Measurements from ENCODE around the gene AMPH. TPM values are rescaled to one million over a fixed set of nuclear protein-coding genes. Genes with fewer than 3 reads are reported as not detected.
"Not testable (repeated sequence)": the region's sequence is repeated elsewhere in the genome, so short reads cannot be mapped to it uniquely, and the experiment has no call there.

The AMPH gene
- total and polyA plus RNA-seq, 3 experiments from 2014 or later, result 0.18 TPM; not detected in 2

DNA sequence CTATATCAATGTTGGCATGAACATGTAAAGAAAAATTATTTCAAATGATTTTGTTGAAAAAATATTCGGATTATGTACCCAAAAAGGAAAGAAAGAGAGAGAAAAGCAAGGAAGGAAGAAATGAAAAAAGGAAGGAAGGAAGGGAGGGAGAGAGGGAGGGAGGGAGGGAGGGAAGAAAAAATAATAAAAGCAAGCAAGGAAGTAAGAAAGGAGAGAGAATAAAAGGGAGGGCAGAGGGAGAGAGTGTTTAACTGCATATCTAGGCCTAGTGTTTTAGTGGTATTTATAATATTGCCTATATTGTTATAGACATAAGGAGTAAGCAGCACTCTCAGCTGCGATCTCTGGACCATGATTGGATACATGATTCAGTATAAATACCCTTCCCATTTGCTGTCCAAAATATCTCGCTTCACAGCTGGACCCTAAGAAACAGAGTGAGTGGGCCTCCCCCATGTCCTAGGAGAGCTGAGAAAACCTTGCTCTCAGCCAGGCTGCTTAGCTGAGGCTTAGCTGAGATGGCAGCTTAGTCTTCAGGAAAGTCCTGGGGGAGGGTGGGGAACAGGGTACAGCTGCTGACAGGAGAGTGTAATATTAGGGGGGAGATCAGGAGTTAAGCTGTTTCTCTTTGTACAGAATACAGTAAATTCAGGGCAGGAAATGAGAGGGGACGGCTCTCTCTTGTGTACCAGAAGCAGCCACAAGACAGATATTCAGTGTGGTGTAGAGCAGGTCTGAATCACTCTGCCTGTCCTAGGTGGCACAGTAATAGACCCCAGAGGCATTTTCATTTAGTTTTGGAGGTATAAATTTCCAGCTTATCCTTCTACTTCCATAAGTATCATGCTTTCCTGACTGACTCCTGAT is 291.0 kb downstream of the AMPH start:
- peak overlapping the region; percentile 78 to 95 (median 90) for H3K27ac Mint-ChIP-seq
- H3K36me3 ChIP-seq (ENCODE audit: insufficient read depth, low read length), result no peaks in the 10 kb centered on the region
- H3K4me3 Mint-ChIP-seq, result peak overlapping the region; percentile 87 to 100 (median 91)
- H3K9me3 Mint-ChIP-seq, result no peaks in the 10 kb centered on the region
- H3K4me1 Mint-ChIP-seq, result peaks cover 64 to 81% (median 78%) of the 10 kb centered on the region in 3 donors
- DNase-seq, result no peak
- ChIA-PET POLR2A (interaction anchor here (0.7 to 1.6 kb wide), 4 partner anchors 8 to 123 kb away, joined by 4 to 10 read pairs (median 6); no protein-coding TSS in a partner anchor), CTCF (interaction anchor here (0.8 to 2.8 kb wide), 8 partner anchors 9 to 232 kb away, joined by 3 to 25 read pairs (median 4); no protein-coding TSS in a partner anchor)
- no peaks in the 10 kb centered on the region for H3K27me3 Mint-ChIP-seq
- H3K4me1 ChIP-seq (ENCODE audit: insufficient read depth, low read length), result peaks cover 29% of the 10 kb centered on the region
- peak overlapping the region; percentile 44 for H3K27ac ChIP-seq (ENCODE audit: low read depth, low read length)
- peaks cover 0 to 14% (median 2%) of the 10 kb centered on the region in 3 donors for H3K36me3 Mint-ChIP-seq
- H3K27me3 ChIP-seq (ENCODE audit: insufficient read depth, low read length, poor library complexity, severe bottlenecking), result no peaks in the 10 kb centered on the region
- no peaks in the 10 kb centered on the region for H3K9me3 ChIP-seq (ENCODE audit: low read length)
- H3K4me3 ChIP-seq (ENCODE audit: low read length), result peak overlapping the region; percentile 28

- Mint-ChIP-seq H3K4me3 (peak overlapping the region; percentile 88 to 97 (median 96)), H3K4me1 (peaks cover 57 to 68% (median 67%) of the 10 kb centered on the region in 3 donors), H3K27ac (peak overlapping the region; percentile 10 to 98 (median 94)), H3K36me3 (peaks cover 0 to 30% (median 7%) of the 10 kb centered on the region in 3 donors)
- not testable (repeated sequence) for H3K36me3 ChIP-seq (ENCODE audit: insufficient read depth, low read length); H3K9me3 ChIP-seq (ENCODE audit: low read length); H3K27me3 ChIP-seq (ENCODE audit: insufficient read depth, low read length, poor library complexity, severe bottlenecking); H3K9me3 Mint-ChIP-seq; H3K27me3 Mint-ChIP-seq; DNase-seq
- Histone ChIP-seq H3K4me3 (ENCODE audit: low read length) (peak overlapping the region; percentile 15), H3K27ac (ENCODE audit: low read depth, low read length) (peak overlapping the region; percentile 80), H3K4me1 (ENCODE audit: insufficient read depth, low read length) (peaks cover 19% of the 10 kb centered on the region)
- POLR2A ChIA-PET, result interaction anchor here (0.9 to 4.1 kb wide), 6 partner anchors 9 to 120 kb away, joined by 3 to 23 read pairs (median 4); no protein-coding TSS in a partner anchor
- CTCF ChIA-PET, result interaction anchor here (1.0 to 6.0 kb wide), 28 partner anchors 9 to 227 kb away, joined by 3 to 214 read pairs (median 8); no protein-coding TSS in a partner anchor
Measured at GRCh38 chr7:38336148-38336515, 295.0 kb downstream of the AMPH start.

DNA sequence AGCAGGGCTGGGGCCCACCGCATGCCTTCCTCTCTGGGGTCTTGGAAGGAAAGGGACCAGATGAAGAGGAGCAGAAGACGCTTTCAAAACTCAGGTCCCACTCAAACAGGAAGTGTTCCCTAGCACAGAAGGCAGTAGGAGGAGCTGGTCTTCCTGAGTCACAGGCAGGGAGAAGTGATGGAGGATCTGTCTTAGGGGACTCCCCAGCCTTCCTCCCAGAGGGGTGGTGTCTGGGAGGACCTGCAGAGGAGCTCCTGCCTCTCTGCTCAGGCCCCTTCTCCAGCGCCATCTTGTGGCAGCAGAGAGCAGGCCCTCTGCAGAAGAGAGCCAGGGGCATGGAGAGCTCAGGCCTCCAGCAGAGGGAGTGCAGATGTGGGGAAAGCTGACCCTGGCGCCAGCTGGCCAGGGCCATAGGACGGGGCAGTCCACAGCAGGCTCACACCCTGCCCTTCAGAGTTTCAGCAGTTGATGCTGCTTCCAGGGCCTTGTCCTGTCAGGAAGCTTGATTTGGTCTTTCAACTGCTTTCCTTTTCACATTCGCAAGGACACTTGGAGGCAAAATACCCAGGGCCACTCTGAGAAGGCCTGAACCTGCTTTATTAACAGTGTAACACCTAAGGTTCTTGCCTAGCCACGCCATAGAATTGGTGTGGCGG is 295.6 kb downstream of the AMPH start:
- ChIA-PET CTCF (interaction anchor here (1.0 to 6.0 kb wide), 29 partner anchors 9 to 227 kb away, joined by 3 to 214 read pairs (median 8); partner anchors contain the start of gene STARD3NL), POLR2A (interaction anchor here (0.6 to 4.1 kb wide), 10 partner anchors 10 to 120 kb away, joined by 3 to 23 read pairs (median 4); no protein-coding TSS in a partner anchor)
- Mint-ChIP-seq H3K36me3 (peaks cover 0 to 31% (median 7%) of the 10 kb centered on the region in 3 donors), H3K9me3 (no peaks in the 10 kb centered on the region), H3K4me1 (peaks cover 57 to 68% (median 67%) of the 10 kb centered on the region in 3 donors), H3K27me3 (no peaks in the 10 kb centered on the region), H3K4me3 (peak overlapping the region; percentile 88 to 97 (median 96)), H3K27ac (peak overlapping the region; percentile 10 to 98 (median 94))
- peak; percentile 74 to 91 (median 81) for DNase-seq
- Histone ChIP-seq H3K9me3 (ENCODE audit: low read length) (no peaks in the 10 kb centered on the region), H3K4me1 (ENCODE audit: insufficient read depth, low read length) (peaks cover 14% of the 10 kb centered on the region), H3K4me3 (ENCODE audit: low read length) (peak overlapping the region; percentile 15), H3K27me3 (ENCODE audit: insufficient read depth, low read length, poor library complexity, severe bottlenecking) (no peaks in the 10 kb centered on the region), H3K27ac (ENCODE audit: low read depth, low read length) (peak overlapping the region; percentile 80), H3K36me3 (ENCODE audit: insufficient read depth, low read length) (no peaks in the 10 kb centered on the region)

DNA sequence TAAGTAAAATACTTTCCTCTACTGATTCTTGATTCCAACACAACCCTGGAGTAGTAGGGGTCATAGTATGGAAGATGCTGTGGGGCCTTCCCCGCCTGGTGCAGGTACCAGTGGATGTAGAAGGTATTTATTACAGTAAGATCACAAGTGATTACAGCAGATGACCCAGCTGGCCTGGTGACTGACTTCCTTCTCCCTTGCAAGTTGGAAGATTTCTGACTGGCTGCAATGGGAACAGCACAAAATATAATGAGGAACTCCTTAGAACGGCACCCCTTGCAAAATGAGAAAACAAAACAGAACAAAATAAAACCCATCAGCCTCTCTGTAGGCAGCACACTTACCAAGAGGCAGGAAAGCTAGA is 296.1 kb downstream of the AMPH start:
- POLR2A ChIA-PET, result interaction anchor here (0.6 to 4.1 kb wide), 9 partner anchors 10 to 119 kb away, joined by 3 to 23 read pairs (median 4); no protein-coding TSS in a partner anchor
- CTCF ChIA-PET, result interaction anchor here (1.0 to 6.0 kb wide), 29 partner anchors 8 to 226 kb away, joined by 3 to 214 read pairs (median 8); partner anchors contain the start of gene STARD3NL
- H3K27me3 Mint-ChIP-seq, result no peaks in the 10 kb centered on the region

DNA sequence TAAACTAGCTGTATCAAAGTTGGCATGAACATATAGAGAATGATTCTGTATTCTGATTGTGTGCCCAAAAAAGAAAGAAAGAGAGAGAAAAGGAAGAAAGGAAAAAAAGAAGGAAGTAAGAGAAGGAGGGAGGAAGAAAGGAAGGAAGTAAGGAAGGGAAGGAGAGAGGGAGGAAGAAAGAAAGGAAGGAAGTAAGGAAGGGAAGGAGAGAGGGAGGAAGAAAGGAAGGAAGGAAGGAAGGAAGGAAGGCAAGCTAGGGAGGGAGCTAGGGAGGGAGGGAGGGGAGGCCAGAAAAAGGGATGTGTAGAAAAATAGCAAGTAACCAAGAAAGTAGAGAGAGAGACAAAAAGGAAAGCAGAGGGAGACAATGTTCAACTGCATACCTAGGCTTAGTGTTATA is 297.0 kb downstream of the AMPH start:
- CTCF ChIA-PET, result interaction anchor here (1.0 to 6.0 kb wide), 10 partner anchors 11 to 125 kb away, joined by 3 to 214 read pairs (median 34); no protein-coding TSS in a partner anchor
- POLR2A ChIA-PET, result interaction anchor here (0.5 to 4.1 kb wide), 5 partner anchors 11 to 118 kb away, joined by 3 to 23 read pairs (median 4); no protein-coding TSS in a partner anchor
- Histone ChIP-seq H3K4me1 (ENCODE audit: insufficient read depth, low read length) (peaks cover 12% of the 10 kb centered on the region), H3K9me3 (ENCODE audit: low read length) (no peaks in the 10 kb centered on the region), H3K27ac (ENCODE audit: low read depth, low read length) (no peak overlapping the region), H3K36me3 (ENCODE audit: insufficient read depth, low read length) (no peaks in the 10 kb centered on the region), H3K4me3 (ENCODE audit: low read length) (peak overlapping the region; percentile 50), H3K27me3 (ENCODE audit: insufficient read depth, low read length, poor library complexity, severe bottlenecking) (no peaks in the 10 kb centered on the region)
- H3K27ac Mint-ChIP-seq, result peak overlapping the region; percentile 16 to 98 (median 94)
- H3K27me3 Mint-ChIP-seq, result no peaks in the 10 kb centered on the region
- no peak for DNase-seq
- peaks cover 59 to 71% (median 69%) of the 10 kb centered on the region in 3 donors for H3K4me1 Mint-ChIP-seq
- no peaks in the 10 kb centered on the region for H3K9me3 Mint-ChIP-seq
- peak overlapping the region; percentile 88 to 97 (median 96) for H3K4me3 Mint-ChIP-seq
- peaks cover 0 to 37% (median 7%) of the 10 kb centered on the region in 3 donors for H3K36me3 Mint-ChIP-seq

More for the DNA sequence above, 296.1 kb downstream of the AMPH start:
- Mint-ChIP-seq H3K36me3 (peaks cover 0 to 35% (median 7%) of the 10 kb centered on the region in 3 donors), H3K4me1 (peaks cover 57 to 68% (median 67%) of the 10 kb centered on the region in 3 donors), H3K4me3 (peak overlapping the region; percentile 88 to 97 (median 96)), H3K9me3 (no peaks in the 10 kb centered on the region), H3K27ac (peak overlapping the region; percentile 10 to 98 (median 94))
- no peaks in the 10 kb centered on the region for H3K36me3 ChIP-seq (ENCODE audit: insufficient read depth, low read length)
- H3K9me3 ChIP-seq (ENCODE audit: low read length), result no peaks in the 10 kb centered on the region
- H3K27ac ChIP-seq (ENCODE audit: low read depth, low read length), result peak overlapping the region; percentile 18
- H3K4me1 ChIP-seq (ENCODE audit: insufficient read depth, low read length), result peaks cover 13% of the 10 kb centered on the region
- H3K27me3 ChIP-seq (ENCODE audit: insufficient read depth, low read length, poor library complexity, severe bottlenecking), result no peaks in the 10 kb centered on the region
- peak overlapping the region; percentile 50 for H3K4me3 ChIP-seq (ENCODE audit: low read length)
- DNase-seq, result no peak
